Fibroblast of mammary gland (primary cell): ENCODE results near the gene CCDC3.

Source experiments
- DNase-seq: peaks from one replicate; pipeline ENCODE4 v3.0.0-alpha.2; 2010; ENCODE audit warnings: low read depth
- H3K4me3 ChIP-seq: 2 replicates; pipeline ENCODE4 v1.5.1; 2011; ENCODE audit warnings: low read depth, mild to moderate bottlenecking, low read length, moderate library complexity; ENCODE audit not compliant: control insufficient read depth
- TF ChIP-seq, protein P1 (sequence below): conservative IDR thresholded peaks from 2 replicates; pipeline ENCODE4 v1.5.1; 2011; ENCODE audit warnings: low read depth, low read length, inconsistent platforms; ENCODE audit not compliant: control insufficient read depth, insufficient read depth

CCDC3 gene

DNA sequence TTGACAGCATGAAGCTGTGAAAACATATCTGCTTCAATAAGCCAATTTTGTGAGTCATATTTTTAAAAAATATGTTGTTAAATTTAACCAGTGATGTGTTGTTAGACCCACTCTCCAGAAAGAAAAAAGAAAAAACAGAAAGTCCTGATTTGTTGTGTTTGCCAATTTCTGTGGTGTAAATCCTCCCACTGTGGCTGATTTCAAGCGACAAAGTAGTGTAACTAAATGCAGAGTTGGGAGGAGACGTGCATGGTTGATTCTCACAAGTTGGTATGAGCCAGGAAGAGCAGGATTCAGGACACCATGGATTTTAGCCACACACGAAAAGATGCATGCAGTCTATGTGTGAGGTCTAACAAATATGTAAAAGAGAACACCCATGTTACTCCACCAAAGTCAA is 139.1 kb downstream of the CCDC3 start:
- DNase-seq: no peak
- TF ChIP-seq, protein P1, sequence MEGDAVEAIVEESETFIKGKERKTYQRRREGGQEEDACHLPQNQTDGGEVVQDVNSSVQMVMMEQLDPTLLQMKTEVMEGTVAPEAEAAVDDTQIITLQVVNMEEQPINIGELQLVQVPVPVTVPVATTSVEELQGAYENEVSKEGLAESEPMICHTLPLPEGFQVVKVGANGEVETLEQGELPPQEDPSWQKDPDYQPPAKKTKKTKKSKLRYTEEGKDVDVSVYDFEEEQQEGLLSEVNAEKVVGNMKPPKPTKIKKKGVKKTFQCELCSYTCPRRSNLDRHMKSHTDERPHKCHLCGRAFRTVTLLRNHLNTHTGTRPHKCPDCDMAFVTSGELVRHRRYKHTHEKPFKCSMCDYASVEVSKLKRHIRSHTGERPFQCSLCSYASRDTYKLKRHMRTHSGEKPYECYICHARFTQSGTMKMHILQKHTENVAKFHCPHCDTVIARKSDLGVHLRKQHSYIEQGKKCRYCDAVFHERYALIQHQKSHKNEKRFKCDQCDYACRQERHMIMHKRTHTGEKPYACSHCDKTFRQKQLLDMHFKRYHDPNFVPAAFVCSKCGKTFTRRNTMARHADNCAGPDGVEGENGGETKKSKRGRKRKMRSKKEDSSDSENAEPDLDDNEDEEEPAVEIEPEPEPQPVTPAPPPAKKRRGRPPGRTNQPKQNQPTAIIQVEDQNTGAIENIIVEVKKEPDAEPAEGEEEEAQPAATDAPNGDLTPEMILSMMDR: no peak
- no peak overlapping the region for H3K4me3 ChIP-seq

DNA sequence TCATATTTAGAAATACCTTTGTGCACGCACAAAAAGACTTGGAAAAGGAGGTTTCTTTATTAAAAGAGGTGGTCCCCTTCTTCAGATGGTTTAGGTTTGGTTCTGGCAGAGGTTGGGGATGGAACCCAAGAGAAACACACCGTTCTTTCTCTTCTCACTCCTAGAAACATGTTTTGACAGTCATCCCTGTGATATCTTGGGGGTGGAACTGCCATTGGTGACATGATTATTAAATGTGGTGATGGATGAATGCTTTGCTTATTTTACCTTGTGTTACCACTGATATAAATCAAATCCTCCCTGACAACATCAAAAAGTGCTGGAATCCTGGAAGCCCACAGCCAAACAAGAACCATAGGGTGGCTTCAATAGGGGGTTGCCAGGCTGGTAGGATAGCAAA is 146.5 kb downstream of the CCDC3 start:
- no peak overlapping the region for H3K4me3 ChIP-seq
- TF ChIP-seq, protein P1: no peak
- DNase-seq: no peak

DNA sequence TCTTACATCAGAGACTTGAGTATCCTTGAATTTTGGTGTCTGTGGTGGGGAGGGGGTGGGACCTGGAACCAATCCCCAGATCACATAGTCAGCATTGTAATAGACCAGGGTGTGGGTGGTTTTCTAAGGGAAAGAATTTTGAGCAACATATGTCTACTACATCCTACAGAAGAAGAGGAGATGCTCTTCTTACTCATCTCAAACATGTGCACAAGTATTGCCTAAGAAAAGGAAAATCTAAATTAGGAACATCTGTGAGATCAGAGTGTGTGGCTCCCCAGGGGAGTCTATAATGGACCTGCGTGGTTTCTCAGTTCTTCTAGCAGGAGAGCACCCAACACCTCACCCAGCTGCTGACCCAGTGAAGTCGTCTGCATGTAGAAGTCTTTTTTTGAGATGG is 148.8 kb downstream of the CCDC3 start:
- peak; percentile 73 for DNase-seq
- H3K4me3 ChIP-seq: no peak overlapping the region
- TF ChIP-seq, protein P1: no peak

DNA sequence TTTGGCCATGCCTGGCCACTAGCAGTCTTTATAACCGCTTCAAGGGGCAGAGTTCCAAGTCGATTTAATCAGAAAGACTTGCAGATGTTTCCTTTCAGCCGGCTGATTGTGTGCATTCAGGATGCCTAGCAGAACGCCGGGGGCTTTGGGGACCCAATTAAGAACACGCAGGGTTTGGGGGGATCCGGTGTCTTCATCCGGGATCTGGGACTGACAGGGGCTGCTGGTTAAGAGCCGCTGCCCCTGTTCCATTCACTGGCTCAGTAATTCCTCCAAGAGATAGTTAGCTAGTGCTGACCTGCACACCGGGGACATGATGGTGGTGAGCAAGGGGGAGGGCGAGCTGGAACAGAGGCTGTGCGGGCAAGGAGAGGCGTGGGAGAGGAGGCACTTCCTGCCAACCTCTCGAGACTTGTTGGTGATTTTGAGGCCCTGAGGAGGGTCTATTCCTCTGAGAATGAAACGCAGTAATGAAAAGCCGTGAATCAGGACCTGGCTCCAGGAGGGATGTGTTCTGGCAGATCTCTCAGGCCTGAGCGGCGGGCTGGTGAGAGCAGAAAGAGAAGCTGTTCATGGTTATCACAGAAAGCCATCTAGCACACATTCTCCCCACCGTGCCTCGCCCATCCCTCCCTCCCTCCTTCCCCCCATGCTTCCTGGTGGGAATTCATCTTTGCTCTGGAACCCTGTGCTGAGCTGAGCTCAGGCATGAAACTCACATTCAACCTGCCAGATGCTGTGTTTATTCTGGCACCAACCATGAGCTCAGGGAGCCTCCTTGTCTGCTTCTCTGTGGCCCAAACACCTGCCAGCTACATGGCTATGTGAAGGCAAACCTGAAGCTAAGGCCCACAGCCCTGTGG is 152.0 kb downstream of the CCDC3 start:
- no peak overlapping the region for H3K4me3 ChIP-seq
- TF ChIP-seq, protein P1: no peak
- DNase-seq: peak; percentile 2

DNA sequence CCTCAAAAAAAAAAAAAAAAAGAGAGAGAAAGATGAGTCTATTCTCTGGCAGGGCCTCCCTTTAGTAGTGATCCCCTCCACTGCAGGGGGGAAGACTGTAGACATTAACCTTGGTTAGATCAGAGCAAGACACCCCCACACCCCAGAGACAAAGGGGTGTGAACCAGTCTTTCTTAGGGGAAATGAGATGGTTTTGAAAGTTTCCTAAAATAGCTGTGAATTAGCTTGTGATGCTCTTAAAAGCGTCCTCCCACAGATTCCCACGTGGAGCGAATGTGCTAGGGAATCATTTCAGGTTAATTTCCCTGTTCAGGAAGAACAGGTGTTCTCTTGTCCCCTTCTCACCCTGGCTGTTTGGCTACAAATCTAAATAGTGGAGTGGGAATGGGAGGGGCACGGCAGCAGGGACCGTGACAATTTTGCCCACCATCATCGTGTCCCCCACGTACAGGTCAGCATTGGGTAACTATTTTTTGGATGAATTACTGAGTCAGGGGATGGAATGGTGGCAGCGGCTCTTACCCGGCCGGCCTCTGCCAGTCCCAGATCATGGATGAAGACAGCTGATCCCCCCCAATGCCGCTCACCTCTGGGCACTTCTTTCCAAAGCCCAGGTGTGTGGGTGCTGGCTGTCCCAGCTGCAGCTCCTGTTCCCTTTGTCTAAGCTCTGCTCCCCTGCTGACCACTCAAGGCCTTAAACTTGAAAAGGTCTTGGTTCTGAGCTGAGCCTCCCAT is 152.9 kb downstream of the CCDC3 start:
- DNase-seq: no peak
- TF ChIP-seq, protein P1: no peak
- H3K4me3 ChIP-seq: no peak overlapping the region

DNA sequence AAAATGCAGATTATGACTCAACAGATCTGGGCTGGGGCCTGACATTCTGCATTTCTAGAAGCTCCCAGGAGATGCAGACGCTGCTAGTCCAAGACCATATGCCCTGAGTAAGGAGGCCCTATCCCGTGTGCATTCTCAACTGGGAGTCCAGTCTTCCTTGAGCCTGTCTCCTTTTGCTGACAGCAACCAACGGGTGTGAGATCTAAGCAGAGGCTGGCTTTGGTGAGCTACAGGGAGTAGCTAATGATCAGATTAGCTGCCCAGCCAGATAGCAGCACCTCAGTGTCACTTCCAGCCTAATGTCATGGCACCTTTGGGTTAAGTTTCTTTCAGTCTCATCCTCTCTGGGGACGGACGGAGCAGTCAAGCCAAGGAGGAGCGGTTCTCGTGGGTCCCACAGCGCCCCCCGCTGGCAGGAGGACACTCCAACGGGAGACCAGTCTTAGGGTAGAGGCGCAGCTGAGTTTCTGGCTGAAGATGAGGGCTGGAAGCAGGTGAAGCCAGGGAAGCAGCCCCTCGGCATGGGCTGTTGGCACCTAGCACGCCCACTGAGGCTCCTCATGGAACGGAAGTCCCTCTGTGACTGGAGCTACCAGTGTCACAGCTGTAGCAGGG is 154.0 kb downstream of the CCDC3 start:
- no peak overlapping the region for H3K4me3 ChIP-seq
- TF ChIP-seq, protein P1: peak; percentile 19
- no peak for DNase-seq
